Sigmoid colon (tissue), 7 donors: Measurements from ENCODE around the gene TM6SF1. TPM values are rescaled to one million over a fixed set of nuclear protein-coding genes. Genes with fewer than 3 reads are reported as not detected.
"Not testable (repeated sequence)": the region's sequence is repeated elsewhere in the genome, so short reads cannot be mapped to it uniquely, and the experiment has no call there.

Source experiments
- DNase-seq: peaks from one replicate; pipeline ENCODE4 v3.0.0-alpha.2; 2019
- H3K27ac ChIP-seq, 4 donors: fragments of 200-600 bp; sonication (generic); one replicate each; pipeline ENCODE4 v1.5.1; 2016 to 2019; ENCODE audit warnings: mild to moderate bottlenecking in 1 of 4
- H3K27me3 ChIP-seq, 3 donors: fragments of 200-600 bp; sonication (generic); one replicate each; pipeline ENCODE4 v1.5.1; 2019; ENCODE audit warnings: mild to moderate bottlenecking in 1 of 3
- H3K36me3 ChIP-seq, 4 donors: fragments of 200-600 bp; sonication (generic); one replicate each; pipeline ENCODE4 v1.5.1; 2016 to 2019
- H3K4me1 ChIP-seq, 4 donors: fragments of 200-600 bp; sonication (generic); one replicate each; pipeline ENCODE4 v1.5.1; 2017 to 2019
- H3K4me3 ChIP-seq, 4 donors: fragments of 200-600 bp; sonication (generic); one replicate each; pipeline ENCODE4 v1.5.1; 2017 to 2019; ENCODE audit warnings: mild to moderate bottlenecking in 2 of 4, moderate library complexity in 1 of 4
- H3K9me3 ChIP-seq, 4 donors: fragments of 200-600 bp in 3 of 4; sonication (generic) in 3 of 4; one replicate each; pipeline versions ENCODE4 v1.5.1 to v1.6.1; 2013 to 2019
- EP300 ChIP-seq, 4 donors: sonication (generic); formaldehyde crosslinking; IDR thresholded peaks; one replicate each; pipeline ENCODE4 v1.6.1; 2017; ENCODE audit warnings: antibody characterized with exemption in 4 of 4
- POLR2A ChIP-seq, 2 donors: fragments of 450-650 bp; IDR thresholded peaks; one replicate each; pipeline ENCODE4 v1.6.1; 2016; ENCODE audit warnings: antibody characterized with exemption in 2 of 2, mild to moderate bottlenecking in 2 of 2, moderate library complexity in 2 of 2
- POLR2AphosphoS5 ChIP-seq, 4 donors: sonication (generic); formaldehyde crosslinking; IDR thresholded peaks; one replicate each; pipeline ENCODE4 v1.6.1; 2017; ENCODE audit warnings: antibody characterized with exemption in 4 of 4
- WGBS, 2 donors: extraction: QIAGEN DNeasy Blood & Tissue Kit; methylation state at CpG; one replicate each; pipeline ENCODE4 v1.1.7; 2013; 5-methylcytosine and 5-hydroxymethylcytosine counted together
- intact Hi-C: fragments of 100-400 bp; cut with DNase I; formaldehyde crosslinking; loops from one replicate; pipeline ENCODE4 v1.15.1; 2023
- polyA plus RNA-seq, 3 donors: library from polyadenylated mRNA; stranded (reverse); fragments of 200-250 nt; gene quantifications; one replicate each; pipeline ENCODE4 v1.2.3, GENCODE V29; 2013
- total RNA-seq, 4 donors: library from RNA; depleted of rRNA; stranded (reverse); fragments of >200 nt; gene quantifications; one replicate each; pipeline ENCODE4 v1.1.0, GENCODE V29; 2016
- TF ChIP-seq, protein P1 (sequence below), 4 experiments: fragments of 450-650 bp in 3 of 4; fragments of 200-600 bp in 1 of 4; IDR thresholded peaks; one replicate each; pipeline ENCODE4 v1.5.1; 2016 to 2019; ENCODE audit warnings: antibody characterized with exemption in 4 of 4, mild to moderate bottlenecking in 3 of 4, moderate library complexity in 2 of 4
- donor health status: healthy with polysubstance abuse.
- donor health status: Bipolar disorder and iron deficiency.
- donor health status: healthy.

TM6SF1 gene
- total and polyA plus RNA-seq, 7 donors, result 1.2 to 7.5 (median 2.8) TPM

DNA sequence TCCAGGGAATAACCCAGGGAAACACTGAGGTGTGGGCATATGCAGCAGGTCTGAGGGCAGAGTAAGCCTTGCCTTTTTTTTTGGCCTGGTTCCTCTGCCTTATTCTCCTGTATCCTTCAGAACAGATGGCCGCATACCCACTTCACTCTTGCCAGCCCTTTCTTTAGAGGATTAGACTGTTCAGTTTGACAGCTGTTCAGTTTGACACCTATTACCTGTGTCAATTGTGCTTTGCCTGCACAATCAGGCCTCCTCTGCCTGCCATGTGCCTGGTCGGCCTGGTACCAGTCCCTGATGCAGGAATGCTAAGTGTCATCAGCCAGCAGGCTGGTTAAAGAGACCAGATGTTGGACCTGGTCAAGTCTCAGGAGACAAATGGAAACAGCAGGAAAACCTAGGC, 22.3 kb downstream of the TM6SF1 start:
- Histone ChIP-seq H3K36me3 (peaks cover 0 to 14% (median 4%) of the 10 kb centered on the region in 4 donors), H3K4me3 (no peak overlapping the region), H3K9me3 (no peaks in the 10 kb centered on the region), H3K27me3 (no peaks in the 10 kb centered on the region), H3K27ac (no peak overlapping the region), H3K4me1 (no peaks in the 10 kb centered on the region)
- TF ChIP-seq POLR2A (IDR thresholded peaks at IDR 0.05) (no peak), POLR2AphosphoS5 (IDR thresholded peaks at IDR 0.05) (no peak), EP300 (IDR thresholded peaks at IDR 0.05) (no peak)
- TF ChIP-seq, protein P1, sequence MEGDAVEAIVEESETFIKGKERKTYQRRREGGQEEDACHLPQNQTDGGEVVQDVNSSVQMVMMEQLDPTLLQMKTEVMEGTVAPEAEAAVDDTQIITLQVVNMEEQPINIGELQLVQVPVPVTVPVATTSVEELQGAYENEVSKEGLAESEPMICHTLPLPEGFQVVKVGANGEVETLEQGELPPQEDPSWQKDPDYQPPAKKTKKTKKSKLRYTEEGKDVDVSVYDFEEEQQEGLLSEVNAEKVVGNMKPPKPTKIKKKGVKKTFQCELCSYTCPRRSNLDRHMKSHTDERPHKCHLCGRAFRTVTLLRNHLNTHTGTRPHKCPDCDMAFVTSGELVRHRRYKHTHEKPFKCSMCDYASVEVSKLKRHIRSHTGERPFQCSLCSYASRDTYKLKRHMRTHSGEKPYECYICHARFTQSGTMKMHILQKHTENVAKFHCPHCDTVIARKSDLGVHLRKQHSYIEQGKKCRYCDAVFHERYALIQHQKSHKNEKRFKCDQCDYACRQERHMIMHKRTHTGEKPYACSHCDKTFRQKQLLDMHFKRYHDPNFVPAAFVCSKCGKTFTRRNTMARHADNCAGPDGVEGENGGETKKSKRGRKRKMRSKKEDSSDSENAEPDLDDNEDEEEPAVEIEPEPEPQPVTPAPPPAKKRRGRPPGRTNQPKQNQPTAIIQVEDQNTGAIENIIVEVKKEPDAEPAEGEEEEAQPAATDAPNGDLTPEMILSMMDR (IDR thresholded peaks at IDR 0.05), result no peak
- no peak for DNase-seq
- WGBS, 2 donors, result 93% methylated on average over 2 of the region's 2 CpGs
- intact Hi-C loops, result no loop called here

DNA sequence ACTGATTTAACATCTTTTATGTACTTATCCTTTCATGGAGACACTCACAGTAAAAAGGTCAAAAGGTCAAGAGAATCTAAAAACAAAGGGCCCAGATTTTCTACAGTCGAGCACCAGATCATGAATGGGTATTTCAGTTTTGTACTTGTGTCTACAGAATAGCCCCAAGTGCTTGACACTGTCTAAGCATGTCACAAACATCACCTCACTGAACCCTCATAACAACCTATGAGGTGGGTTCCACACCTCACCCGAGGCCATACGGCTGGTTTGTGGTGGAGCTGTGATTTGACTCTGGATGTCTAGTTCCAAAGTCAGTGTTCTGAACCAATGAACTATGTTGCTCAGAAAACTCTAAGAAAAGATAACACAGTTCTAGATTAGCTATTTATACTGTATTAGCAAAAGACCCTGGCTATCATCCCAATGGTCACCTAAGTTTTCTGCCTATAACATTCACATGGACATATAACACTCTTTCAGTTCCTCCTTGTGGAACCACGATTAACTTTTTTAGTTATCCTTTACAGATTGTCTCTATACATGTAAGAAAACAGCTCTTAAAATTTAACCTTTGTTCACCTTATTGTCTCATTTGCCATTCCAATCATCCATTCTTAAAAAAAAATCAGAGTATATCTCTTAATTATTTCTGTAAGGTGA, 25.5 kb downstream of the TM6SF1 start:
- Histone ChIP-seq H3K27ac (no peak overlapping the region), H3K9me3 (no peaks in the 10 kb centered on the region), H3K4me3 (no peak overlapping the region), H3K27me3 (no peaks in the 10 kb centered on the region), H3K36me3 (peaks cover 0 to 31% (median 4%) of the 10 kb centered on the region in 4 donors), H3K4me1 (no peaks in the 10 kb centered on the region)
- intact Hi-C loops, result no loop called here
- TF ChIP-seq, protein P1 (IDR thresholded peaks at IDR 0.05), result no peak
- TF ChIP-seq POLR2A (IDR thresholded peaks at IDR 0.05) (no peak), EP300 (IDR thresholded peaks at IDR 0.05) (no peak)
- 84 to 86% methylated on average over 4 of the region's 4 CpGs for WGBS, 2 donors
- no peak for DNase-seq

DNA sequence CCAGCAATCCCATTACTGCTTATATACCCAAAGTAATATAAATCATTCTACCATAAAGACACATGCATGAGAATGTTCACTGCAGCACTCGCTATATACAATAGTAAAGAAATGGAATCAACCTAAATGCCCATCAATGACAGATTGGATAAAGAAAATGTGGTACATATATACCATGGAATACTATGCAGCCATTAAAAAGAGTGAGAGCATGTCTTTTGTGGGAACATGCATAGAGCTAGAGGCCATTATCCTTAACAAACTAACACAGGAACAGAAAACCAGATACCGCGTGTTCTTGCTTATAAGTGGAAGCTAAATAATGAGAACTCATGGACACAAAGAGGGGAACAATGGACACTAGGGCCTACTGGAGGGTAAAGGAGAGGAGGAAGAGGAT, 34.7 kb downstream of the TM6SF1 start:
- peaks cover 0 to 66% (median 5%) of the 10 kb centered on the region in 4 donors for H3K36me3 ChIP-seq
- DNase-seq, intact Hi-C loops, H3K9me3 ChIP-seq, H3K4me3 ChIP-seq, H3K4me1 ChIP-seq, H3K27ac ChIP-seq, H3K27me3 ChIP-seq: not testable (repeated sequence)
- 96 to 99% methylated on average over 3 of the region's 3 CpGs for WGBS, 2 donors

DNA sequence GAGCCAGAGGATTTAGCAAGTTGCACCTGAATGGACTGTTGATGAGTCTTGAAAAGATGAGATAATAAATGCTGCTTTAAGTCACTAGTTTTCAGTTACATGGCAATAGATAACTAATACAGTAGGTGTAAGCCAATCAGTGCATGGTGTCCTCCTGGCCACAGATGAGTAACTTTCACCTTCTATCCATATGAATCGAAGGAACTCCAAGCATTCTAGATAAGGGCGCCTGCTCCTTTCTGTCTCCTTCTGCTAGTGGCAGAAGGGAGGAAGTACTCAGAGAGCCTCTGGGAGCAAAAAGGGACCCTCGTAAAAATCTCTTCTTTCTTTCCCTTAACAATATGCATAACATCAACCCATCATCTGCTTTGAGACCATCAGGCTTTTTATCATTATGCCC, 37.3 kb downstream of the TM6SF1 start:
- TF ChIP-seq POLR2A (IDR thresholded peaks at IDR 0.05) (no peak), EP300 (IDR thresholded peaks at IDR 0.05) (no peak), POLR2AphosphoS5 (IDR thresholded peaks at IDR 0.05) (no peak)
- TF ChIP-seq, protein P1 (IDR thresholded peaks at IDR 0.05), result no peak
- WGBS, 2 donors, result 91 to 94% methylated on average over 3 of the region's 3 CpGs
- Histone ChIP-seq H3K27ac (no peak overlapping the region), H3K27me3 (no peaks in the 10 kb centered on the region), H3K36me3 (peaks cover 0 to 73% (median 9%) of the 10 kb centered on the region in 4 donors), H3K9me3 (no peaks in the 10 kb centered on the region), H3K4me1 (no peaks in the 10 kb centered on the region), H3K4me3 (no peak overlapping the region)
- DNase-seq, result no peak
- intact Hi-C loops, result no loop called here

DNA sequence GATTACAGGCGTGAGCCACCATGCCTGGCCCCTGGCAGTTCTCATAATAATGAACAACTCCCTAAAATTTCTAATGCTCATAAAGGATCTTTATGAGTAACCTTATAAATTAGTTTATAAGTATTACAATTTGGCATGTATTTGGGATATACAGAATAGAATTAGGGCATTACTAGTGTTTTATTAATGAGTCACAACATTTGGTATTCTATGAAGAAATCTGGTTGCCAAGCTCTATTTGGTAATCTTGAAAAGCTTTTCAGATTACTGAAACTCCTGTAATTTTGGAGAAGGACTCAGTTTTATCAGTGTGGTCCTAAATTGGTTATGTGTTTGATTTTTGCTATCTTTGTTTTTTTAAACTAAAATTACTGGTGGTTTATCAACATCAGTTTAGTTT, 45.8 kb downstream of the TM6SF1 start:
- Histone ChIP-seq H3K4me1 (no peaks in the 10 kb centered on the region), H3K4me3 (no peak overlapping the region), H3K27me3 (no peaks in the 10 kb centered on the region), H3K36me3 (peaks cover 4 to 64% (median 11%) of the 10 kb centered on the region in 4 donors), H3K27ac (no peak overlapping the region), H3K9me3 (no peaks in the 10 kb centered on the region)
- TF ChIP-seq, protein P1 (IDR thresholded peaks at IDR 0.05), result no peak
- intact Hi-C loops, result no loop called here
- no peak for DNase-seq
- 90 to 96% methylated on average over 1 of the region's 1 CpG for WGBS, 2 donors
